ENCODE measurements around the gene TMEM37.

TMEM37 gene

GRCh38 chr2:119408221-119408619 lies 23.4 kb upstream of the TMEM37 start:
- TF ChIP-seq CTCF (IDR thresholded peaks at IDR 0.05; ENCODE audit: borderline replicate concordance, insufficient read depth, low read depth, low read length) = no peak
- no peak overlapping the region for H3K4me3 ChIP-seq (ENCODE audit: low read depth, low read length)

- no peak for TF ChIP-seq CTCF (IDR thresholded peaks at IDR 0.05; ENCODE audit: borderline replicate concordance, insufficient read depth, low read depth, low read length)
- H3K4me3 ChIP-seq (ENCODE audit: low read depth, low read length) = no peak overlapping the region
These were observed 22.1 kb upstream of the TMEM37 start for GRCh38 chr2:119409506-119409905.

GRCh38 chr2:119414894-119415293 lies 16.8 kb upstream of the TMEM37 start:
- TF ChIP-seq CTCF (IDR thresholded peaks at IDR 0.05; ENCODE audit: borderline replicate concordance, insufficient read depth, low read depth, low read length) = no peak
- no peak overlapping the region for H3K4me3 ChIP-seq (ENCODE audit: low read depth, low read length)

- H3K4me3 ChIP-seq (ENCODE audit: low read depth, low read length) = no peak overlapping the region
- TF ChIP-seq CTCF (IDR thresholded peaks at IDR 0.05; ENCODE audit: borderline replicate concordance, insufficient read depth, low read depth, low read length) = no peak
These were observed 16.0 kb upstream of the TMEM37 start for GRCh38 chr2:119415630-119416029.

GRCh38 chr2:119416299-119416923 lies 15.2 kb upstream of the TMEM37 start:
- no peak for TF ChIP-seq CTCF (IDR thresholded peaks at IDR 0.05; ENCODE audit: borderline replicate concordance, insufficient read depth, low read depth, low read length)
- no peak overlapping the region for H3K4me3 ChIP-seq (ENCODE audit: low read depth, low read length)

- TF ChIP-seq CTCF (IDR thresholded peaks at IDR 0.05; ENCODE audit: borderline replicate concordance, insufficient read depth, low read depth, low read length) = no peak
- H3K4me3 ChIP-seq (ENCODE audit: low read depth, low read length) = no peak overlapping the region
These were observed 13.7 kb upstream of the TMEM37 start for GRCh38 chr2:119417908-119418307.

GRCh38 chr2:119419065-119419464 lies 12.6 kb upstream of the TMEM37 start:
- no peak for TF ChIP-seq CTCF (IDR thresholded peaks at IDR 0.05; ENCODE audit: borderline replicate concordance, insufficient read depth, low read depth, low read length)
- no peak overlapping the region for H3K4me3 ChIP-seq (ENCODE audit: low read depth, low read length)

All from GM12875 (cell line).